Mesendoderm (in vitro differentiated cells): ENCODE measurements around the gene EXOC5.
"Not testable (repeated sequence)": the region's sequence is repeated elsewhere in the genome, so short reads cannot be mapped to it uniquely, and the experiment has no call there.

Experiments used
- DNase-seq: peaks from one replicate; pipeline ENCODE4 v3.0.0; 2013
- H2AK5ac ChIP-seq: 2 replicates; pipeline ENCODE4 v1.6.1; 2013; ENCODE audit warnings: low read length, inconsistent platforms
- H2BK120ac ChIP-seq: 2 replicates; pipeline ENCODE4 v1.6.1; 2013; ENCODE audit warnings: low read depth, mild to moderate bottlenecking, low read length, moderate library complexity, mixed read lengths
- H2BK15ac ChIP-seq: replicated peaks from 2 replicates; pipeline ENCODE4 v1.6.1; 2013; ENCODE audit warnings: low read depth, mild to moderate bottlenecking, moderate library complexity
- H2BK5ac ChIP-seq: 2 replicates; pipeline ENCODE4 v1.6.1; 2013; ENCODE audit warnings: low read length, inconsistent platforms
- H3K18ac ChIP-seq: 2 replicates; pipeline ENCODE4 v1.6.1; 2013; ENCODE audit warnings: mild to moderate bottlenecking, low read length, mixed read lengths
- H3K23ac ChIP-seq: one replicate; pipeline ENCODE4 v1.6.1; 2013; ENCODE audit warnings: low read length
- H3K27ac ChIP-seq: 2 replicates; pipeline ENCODE4 v1.5.1; 2013; ENCODE audit warnings: low read depth, mild to moderate bottlenecking, inconsistent platforms, low read length, moderate library complexity
- H3K27me3 ChIP-seq: 2 replicates; pipeline ENCODE4 v1.6.1; 2013; ENCODE audit warnings: low read length, control low read depth, mild to moderate bottlenecking, inconsistent platforms; ENCODE audit not compliant: insufficient read depth, poor library complexity
- H3K36me3 ChIP-seq: 2 replicates; pipeline ENCODE4 v1.6.1; 2013; ENCODE audit warnings: low read length, inconsistent platforms; ENCODE audit not compliant: control insufficient read depth, insufficient read depth
- H3K4ac ChIP-seq: one replicate; pipeline ENCODE4 v1.6.1; 2013; ENCODE audit warnings: low read depth, mild to moderate bottlenecking, low read length, moderate library complexity
- H3K4me1 ChIP-seq: 2 replicates; pipeline ENCODE4 v1.6.1; 2013; ENCODE audit warnings: low read depth, low read length, inconsistent platforms; ENCODE audit not compliant: control insufficient read depth
- H3K4me2 ChIP-seq: 2 replicates; pipeline ENCODE4 v1.6.1; 2013; ENCODE audit warnings: low read length
- H3K4me3 ChIP-seq: 2 replicates; pipeline ENCODE4 v1.5.1; 2013; ENCODE audit warnings: mild to moderate bottlenecking, low read length
- H3K56ac ChIP-seq: one replicate; pipeline ENCODE4 v1.6.1; 2013; ENCODE audit warnings: low read length
- H3K79me1 ChIP-seq: 2 replicates; pipeline ENCODE4 v1.6.1; 2013; ENCODE audit warnings: low read length, inconsistent platforms
- H3K79me2 ChIP-seq: 2 replicates; pipeline ENCODE4 v1.6.1; 2013; ENCODE audit warnings: mild to moderate bottlenecking, low read length; ENCODE audit not compliant: control insufficient read depth, insufficient read depth
- H3K9ac ChIP-seq: 2 replicates; pipeline ENCODE4 v1.6.1; 2013; ENCODE audit warnings: low read length, inconsistent platforms
- H4K5ac ChIP-seq: one replicate; pipeline ENCODE4 v1.6.1; 2013; ENCODE audit warnings: low read length
- H4K8ac ChIP-seq: one replicate; pipeline ENCODE4 v1.6.1; 2013; ENCODE audit warnings: low read depth, mild to moderate bottlenecking, control low read depth, low read length, moderate library complexity
- WGBS: extraction: QIAGEN DNeasy Blood & Tissue Kit; methylation state at CpG from one replicate; pipeline ENCODE4 v1.1.7; 2013; ENCODE audit warnings: low lambda C conversion rate, missing lambda C conversion rate; ENCODE audit not compliant: insufficient coverage; ENCODE audit errors: extremely low coverage; 5-methylcytosine and 5-hydroxymethylcytosine counted together

The EXOC5 gene

GRCh38 chr14:57245941-57246340, 22.8 kb downstream of the EXOC5 start:
- no peak overlapping the region for H3K23ac ChIP-seq
- DNase-seq: peak; percentile 19
- H2AK5ac ChIP-seq: no peak overlapping the region
- H4K5ac ChIP-seq: no peak overlapping the region
- H3K27me3 ChIP-seq: no peaks in the 10 kb centered on the region
- H4K8ac ChIP-seq: no peak overlapping the region
- no peak overlapping the region for H2BK15ac ChIP-seq
- no CpG with 5 or more reads among the region's 2 CpGs for WGBS
- no peak overlapping the region for H3K56ac ChIP-seq
- H3K4me3 ChIP-seq: no peak overlapping the region
- peaks cover 3% of the 10 kb centered on the region for H3K79me1 ChIP-seq
- H3K4me1 ChIP-seq: no peaks in the 10 kb centered on the region
- no peaks in the 10 kb centered on the region for H3K36me3 ChIP-seq
- no peak overlapping the region for H2BK120ac ChIP-seq
- no peak overlapping the region for H3K9ac ChIP-seq
- H3K4me2 ChIP-seq: no peak overlapping the region
- H3K4ac ChIP-seq: no peak overlapping the region
- no peak overlapping the region for H2BK5ac ChIP-seq
- H3K27ac ChIP-seq: no peak overlapping the region
- H3K18ac ChIP-seq: no peak overlapping the region
- peaks cover 9% of the 10 kb centered on the region for H3K79me2 ChIP-seq

DNA sequence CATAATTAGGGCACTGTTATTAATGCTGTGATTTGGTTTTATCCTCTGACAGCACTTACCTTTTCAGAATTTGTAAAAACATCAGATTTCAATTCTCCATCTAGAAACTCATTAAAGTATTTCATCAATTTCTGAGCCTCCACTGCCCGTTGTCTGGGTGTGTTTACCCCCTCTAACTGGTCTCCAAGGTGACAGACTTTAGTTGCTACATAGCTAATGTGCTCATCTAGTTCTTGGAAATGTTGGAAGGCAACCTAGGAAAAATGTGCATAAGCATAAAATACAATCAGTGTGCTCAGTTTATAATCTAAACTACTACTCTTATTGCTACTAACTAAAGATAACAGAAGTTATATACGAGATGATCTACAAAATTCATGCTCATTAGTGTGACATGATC, 24.6 kb downstream of the EXOC5 start:
- Histone ChIP-seq H3K27ac (no peak overlapping the region), H3K79me1 (no peaks in the 10 kb centered on the region), H4K5ac (no peak overlapping the region), H4K8ac (no peak overlapping the region), H2BK5ac (no peak overlapping the region), H3K23ac (no peak overlapping the region), H3K4me1 (no peaks in the 10 kb centered on the region), H3K18ac (no peak overlapping the region), H3K27me3 (no peaks in the 10 kb centered on the region), H3K9ac (no peak overlapping the region), H3K4me2 (no peak overlapping the region), H2AK5ac (no peak overlapping the region), H2BK15ac (no peak overlapping the region), H3K4me3 (no peak overlapping the region), H2BK120ac (no peak overlapping the region), H3K56ac (no peak overlapping the region), H3K36me3 (no peaks in the 10 kb centered on the region), H3K79me2 (no peaks in the 10 kb centered on the region), H3K4ac (no peak overlapping the region)
- WGBS: no CpG with 5 or more reads among the region's 2 CpGs
- DNase-seq: no peak

GRCh38 chr14:57243320-57243719, 25.4 kb downstream of the EXOC5 start:
- Histone ChIP-seq H3K9ac (no peak overlapping the region), H3K4me3 (no peak overlapping the region), H3K79me1 (no peaks in the 10 kb centered on the region), H3K4ac (no peak overlapping the region), H3K23ac (no peak overlapping the region), H3K4me2 (no peak overlapping the region), H4K5ac (no peak overlapping the region), H4K8ac (no peak overlapping the region), H3K18ac (no peak overlapping the region), H3K36me3 (no peaks in the 10 kb centered on the region), H2BK120ac (no peak overlapping the region), H3K27ac (no peak overlapping the region), H3K27me3 (no peaks in the 10 kb centered on the region), H2AK5ac (no peak overlapping the region), H2BK15ac (no peak overlapping the region), H2BK5ac (no peak overlapping the region), H3K79me2 (no peaks in the 10 kb centered on the region), H3K4me1 (no peaks in the 10 kb centered on the region), H3K56ac (no peak overlapping the region)
- DNase-seq: no peak

DNA sequence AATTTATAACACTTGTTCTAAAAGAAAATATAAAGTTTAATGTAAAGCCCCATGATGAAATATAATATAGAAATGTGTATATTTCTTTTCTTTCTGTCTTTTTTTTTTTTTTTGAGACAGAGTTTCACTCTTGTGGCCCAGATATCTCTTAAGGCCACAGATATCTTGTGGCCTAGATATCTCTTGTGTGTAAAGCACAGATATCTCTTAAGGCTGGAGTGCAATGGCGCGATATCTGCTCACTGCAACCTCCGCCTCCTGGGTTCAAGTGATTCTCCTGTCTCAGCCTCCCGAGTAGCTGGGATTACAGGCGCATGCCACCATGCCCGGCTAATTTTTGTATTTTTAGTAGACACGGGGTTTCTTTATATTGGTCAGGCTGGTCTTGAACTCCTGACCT, 28.6 kb downstream of the EXOC5 start:
- not testable (repeated sequence) for H4K5ac ChIP-seq, H3K79me1 ChIP-seq, H2BK5ac ChIP-seq, H4K8ac ChIP-seq, H3K56ac ChIP-seq, H3K79me2 ChIP-seq, H3K27ac ChIP-seq, H2AK5ac ChIP-seq, H3K18ac ChIP-seq, H2BK15ac ChIP-seq, H3K36me3 ChIP-seq, H3K9ac ChIP-seq, H2BK120ac ChIP-seq, DNase-seq, H3K4me3 ChIP-seq, H3K4me1 ChIP-seq, H3K4me2 ChIP-seq, H3K23ac ChIP-seq, H3K4ac ChIP-seq, H3K27me3 ChIP-seq
- no CpG with 5 or more reads among the region's 7 CpGs for WGBS

DNA sequence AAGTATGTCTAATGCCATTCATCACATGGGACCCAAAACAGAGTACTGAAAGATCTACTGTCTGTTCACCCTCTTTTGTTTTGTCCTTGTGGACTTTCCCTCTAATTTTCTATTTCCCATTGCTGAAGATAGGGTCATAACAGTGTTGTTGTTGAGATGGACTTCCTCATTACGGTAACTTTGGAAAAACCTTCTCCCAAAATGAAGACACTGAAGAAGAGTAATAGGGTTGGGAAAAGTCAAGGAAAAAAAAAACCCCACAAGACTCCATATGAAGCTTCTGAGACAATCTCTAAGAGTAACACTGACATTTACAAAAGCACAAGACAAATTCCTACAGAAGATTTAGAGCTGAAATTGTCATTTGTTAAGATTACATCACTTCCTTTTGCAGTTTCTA, 36.7 kb downstream of the EXOC5 start:
- WGBS: no CpG with 5 or more reads among the region's 1 CpG
- no peaks in the 10 kb centered on the region for H3K36me3 ChIP-seq
- H3K27ac ChIP-seq: no peak overlapping the region
- H3K23ac ChIP-seq: no peak overlapping the region
- no peak overlapping the region for H3K56ac ChIP-seq
- H2BK15ac ChIP-seq: no peak overlapping the region
- H3K4me3 ChIP-seq: no peak overlapping the region
- H3K79me2 ChIP-seq: no peaks in the 10 kb centered on the region
- no peaks in the 10 kb centered on the region for H3K79me1 ChIP-seq
- no peak overlapping the region for H2BK120ac ChIP-seq
- H3K4ac ChIP-seq: no peak overlapping the region
- H2BK5ac ChIP-seq: no peak overlapping the region
- H3K27me3 ChIP-seq: no peaks in the 10 kb centered on the region
- H2AK5ac ChIP-seq: no peak overlapping the region
- H3K4me2 ChIP-seq: no peak overlapping the region
- no peak overlapping the region for H3K9ac ChIP-seq
- no peak for DNase-seq
- no peak overlapping the region for H4K5ac ChIP-seq
- no peak overlapping the region for H4K8ac ChIP-seq
- H3K4me1 ChIP-seq: no peaks in the 10 kb centered on the region
- no peak overlapping the region for H3K18ac ChIP-seq

GRCh38 chr14:57228320-57228719, 40.4 kb downstream of the EXOC5 start:
- H3K27me3 ChIP-seq, H2BK120ac ChIP-seq, H2AK5ac ChIP-seq, H3K4me2 ChIP-seq, H4K5ac ChIP-seq, H4K8ac ChIP-seq, H3K27ac ChIP-seq, H3K56ac ChIP-seq, DNase-seq, H3K9ac ChIP-seq, H3K79me1 ChIP-seq, H3K4me3 ChIP-seq, H3K18ac ChIP-seq, H3K79me2 ChIP-seq, H3K36me3 ChIP-seq, H2BK5ac ChIP-seq, H3K4ac ChIP-seq, H3K4me1 ChIP-seq, H2BK15ac ChIP-seq, H3K23ac ChIP-seq: not testable (repeated sequence)
- no CpG with 5 or more reads among the region's 2 CpGs for WGBS
